ENCODE results near the gene GLYATL2. TPM values are rescaled to one million over a fixed set of nuclear protein-coding genes. Genes with fewer than 3 reads are reported as not detected.

Gene GLYATL2
- total and polyA plus RNA-seq, 9 of the 15 experiments (the other 6 are each of a cell fraction or from before 2014, with no cell fraction given) = not detected

DNA sequence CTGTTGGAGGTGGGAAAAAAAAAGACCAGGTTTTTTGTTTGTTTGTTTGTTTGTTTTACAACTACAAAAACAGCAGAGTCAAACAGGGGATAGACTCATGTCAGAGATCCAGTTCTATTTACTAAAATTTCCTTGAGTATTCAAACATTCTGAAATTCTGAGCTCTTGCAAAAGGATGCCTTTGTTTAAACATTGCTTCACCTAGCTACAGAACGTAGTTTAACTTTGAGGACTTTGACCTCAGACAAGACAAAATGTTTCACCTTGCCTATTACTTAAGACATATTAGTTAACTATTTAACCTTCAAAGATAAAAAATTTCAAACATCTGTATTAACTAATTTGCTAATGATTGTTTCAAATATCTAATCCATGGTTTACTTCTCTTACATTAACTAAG is 36.1 kb upstream of the GLYATL2 start:
- H3K4me3 ChIP-seq = no peak overlapping the region
- DNase-seq (ENCODE audit: extremely low read depth in 1 of 4, low spot score in 3 of 4) (no peak), FAIRE-seq (no peak), ATAC-seq (no peak)
- no peaks in the 10 kb centered on the region for H3K36me3 ChIP-seq (ENCODE audit: control insufficient read depth, insufficient read depth, low read length)
- in situ Hi-C loops (cut with MboI) (no loop called here), intact Hi-C loops (cut with micrococcal nuclease) (no loop called here)
- H3K9me3 ChIP-seq (replicated peaks; ENCODE audit: control insufficient read depth, insufficient read depth, low read depth, low read length) = no peaks in the 10 kb centered on the region
- no peak overlapping the region for H3K27ac ChIP-seq (ENCODE audit: extremely low read depth, low read depth, low read length)
- BruUV-seq (replicated peaks) = no TSS peak
- no peaks in the 10 kb centered on the region for H3K9me1 ChIP-seq (ENCODE audit: control insufficient read depth, insufficient read depth, low read length)
- no peak overlapping the region for H3K4me2 ChIP-seq (ENCODE audit: insufficient read depth, low read length)
- WGBS (ENCODE audit: insufficient coverage, low coverage, missing lambda C conversion rate) = 0% methylated on average over 1 of the region's 1 CpG
- no peaks in the 10 kb centered on the region for H3K4me1 ChIP-seq (replicated peaks in 1 of 2; ENCODE audit: control insufficient read depth in 2 of 2, insufficient read depth in 2 of 2, low read length in 2 of 2)
- H3K27me3 ChIP-seq (ENCODE audit: control insufficient read depth in 2 of 2, insufficient read depth in 2 of 2, low read length in 2 of 2) = no peaks in the 10 kb centered on the region
- POLR2A ChIA-PET = no interaction called here
- TF ChIP-seq ZNF79 (CRISPR knock-in tag; IDR thresholded peaks at IDR 0.05; ENCODE audit: low read depth) (no peak), TRIM24 (IDR thresholded peaks at IDR 0.05) (no peak)
- H2AFZ ChIP-seq (ENCODE audit: low read depth, low read length) = no peak overlapping the region
- H4K20me1 ChIP-seq (replicated peaks; ENCODE audit: control insufficient read depth, insufficient read depth, low read length) = no peaks in the 10 kb centered on the region
- H3K79me2 ChIP-seq (ENCODE audit: control insufficient read depth, insufficient read depth, low read length) = no peaks in the 10 kb centered on the region
- CTCF ChIA-PET (ENCODE audit: low intra/inter-chr PET ratio) = no interaction called here
- H3K9ac ChIP-seq (ENCODE audit: insufficient read depth in 1 of 2, low read depth in 2 of 2, low read length in 2 of 2) = no peak overlapping the region

DNA sequence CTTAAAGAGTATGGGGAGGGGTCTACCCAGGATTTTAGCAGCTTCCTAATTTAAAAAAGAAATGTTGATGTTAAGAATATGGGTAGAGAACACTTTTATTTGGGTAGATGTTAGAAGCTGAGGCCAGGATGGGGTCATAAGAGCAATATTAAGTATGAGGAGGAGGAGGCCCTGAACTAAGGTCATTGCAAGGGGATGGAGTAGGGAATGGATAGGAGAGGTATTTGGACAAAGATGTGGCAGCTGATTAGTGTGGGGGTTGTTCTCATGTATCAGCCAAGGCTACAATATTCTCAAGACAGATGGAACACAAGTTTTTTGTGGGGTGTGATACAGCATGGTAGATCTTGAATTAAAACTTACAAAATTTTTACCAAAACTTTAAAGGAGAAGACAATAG is 35.7 kb upstream of the GLYATL2 start:
- ChIA-PET CTCF (ENCODE audit: low intra/inter-chr PET ratio) (no interaction called here), POLR2A (no interaction called here)
- BruUV-seq (replicated peaks) = no TSS peak
- H3K4me1 ChIP-seq (replicated peaks in 1 of 2; ENCODE audit: control insufficient read depth in 2 of 2, insufficient read depth in 2 of 2, low read length in 2 of 2) = no peaks in the 10 kb centered on the region
- intact Hi-C loops (cut with micrococcal nuclease) (no loop called here), in situ Hi-C loops (cut with MboI) (no loop called here)
- no peaks in the 10 kb centered on the region for H3K9me3 ChIP-seq (replicated peaks; ENCODE audit: control insufficient read depth, insufficient read depth, low read depth, low read length)
- no peaks in the 10 kb centered on the region for H3K9me1 ChIP-seq (ENCODE audit: control insufficient read depth, insufficient read depth, low read length)
- H3K4me2 ChIP-seq (ENCODE audit: insufficient read depth, low read length) = no peak overlapping the region
- DNase-seq (ENCODE audit: extremely low read depth in 1 of 4, low spot score in 3 of 4) (no peak), FAIRE-seq (no peak), ATAC-seq (no peak)
- no peaks in the 10 kb centered on the region for H3K27me3 ChIP-seq (ENCODE audit: control insufficient read depth in 2 of 2, insufficient read depth in 2 of 2, low read length in 2 of 2)
- no peaks in the 10 kb centered on the region for H4K20me1 ChIP-seq (replicated peaks; ENCODE audit: control insufficient read depth, insufficient read depth, low read length)
- H3K36me3 ChIP-seq (ENCODE audit: control insufficient read depth, insufficient read depth, low read length) = no peaks in the 10 kb centered on the region
- no peak overlapping the region for H3K4me3 ChIP-seq
- no peak for TF ChIP-seq NR3C1 (CRISPR knock-in tag; IDR thresholded peaks at IDR 0.05)
- TF ChIP-seq CREBBP (IDR thresholded peaks at IDR 0.05; ENCODE audit: low read depth, low read length) = no peak
- TF ChIP-seq TGIF2 (CRISPR knock-in tag; IDR thresholded peaks at IDR 0.05) = no peak
- no peak for TF ChIP-seq E2F3 (CRISPR knock-in tag; IDR thresholded peaks at IDR 0.05)
- TF ChIP-seq PCBP1 (IDR thresholded peaks at IDR 0.05; ENCODE audit: low read depth, low read length, poor library complexity, severe bottlenecking) = no peak
- TF ChIP-seq, protein P1, sequence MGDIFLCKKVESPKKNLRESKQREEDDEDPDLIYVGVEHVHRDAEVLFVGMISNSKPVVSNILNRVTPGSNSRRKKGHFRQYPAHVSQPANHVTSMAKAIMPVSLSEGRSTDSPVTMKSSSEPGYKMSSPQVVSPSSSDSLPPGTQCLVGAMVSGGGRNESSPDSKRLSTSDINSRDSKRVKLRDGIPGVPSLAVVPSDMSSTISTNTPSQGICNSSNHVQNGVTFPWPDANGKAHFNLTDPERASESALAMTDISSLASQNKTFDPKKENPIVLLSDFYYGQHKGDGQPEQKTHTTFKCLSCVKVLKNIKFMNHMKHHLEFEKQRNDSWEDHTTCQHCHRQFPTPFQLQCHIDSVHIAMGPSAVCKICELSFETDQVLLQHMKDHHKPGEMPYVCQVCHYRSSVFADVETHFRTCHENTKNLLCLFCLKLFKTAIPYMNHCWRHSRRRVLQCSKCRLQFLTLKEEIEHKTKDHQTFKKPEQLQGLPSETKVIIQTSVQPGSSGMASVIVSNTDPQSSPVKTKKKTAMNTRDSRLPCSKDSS (IDR thresholded peaks at IDR 0.05; ENCODE audit: low read depth, partially characterized antibody) = no peak
- TF ChIP-seq, protein P2, sequence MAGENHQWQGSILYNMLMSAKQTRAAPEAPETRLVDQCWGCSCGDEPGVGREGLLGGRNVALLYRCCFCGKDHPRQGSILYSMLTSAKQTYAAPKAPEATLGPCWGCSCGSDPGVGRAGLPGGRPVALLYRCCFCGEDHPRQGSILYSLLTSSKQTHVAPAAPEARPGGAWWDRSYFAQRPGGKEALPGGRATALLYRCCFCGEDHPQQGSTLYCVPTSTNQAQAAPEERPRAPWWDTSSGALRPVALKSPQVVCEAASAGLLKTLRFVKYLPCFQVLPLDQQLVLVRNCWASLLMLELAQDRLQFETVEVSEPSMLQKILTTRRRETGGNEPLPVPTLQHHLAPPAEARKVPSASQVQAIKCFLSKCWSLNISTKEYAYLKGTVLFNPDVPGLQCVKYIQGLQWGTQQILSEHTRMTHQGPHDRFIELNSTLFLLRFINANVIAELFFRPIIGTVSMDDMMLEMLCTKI (IDR thresholded peaks at IDR 0.05; ENCODE audit: partially characterized antibody) = no peak
- no peak for TF ChIP-seq NR2C2 (CRISPR knock-in tag; IDR thresholded peaks at IDR 0.05)
- TF ChIP-seq NR2C2 (tag; IDR thresholded peaks at IDR 0.05) = no peak
- TF ChIP-seq ZNF445 (CRISPR knock-in tag; IDR thresholded peaks at IDR 0.05; ENCODE audit: low read depth) = no peak
- TF ChIP-seq SLC30A9 (CRISPR knock-in tag; IDR thresholded peaks at IDR 0.05) = no peak
- no peak overlapping the region for H3K27ac ChIP-seq (ENCODE audit: extremely low read depth, low read depth, low read length)
- H2AFZ ChIP-seq (ENCODE audit: low read depth, low read length) = no peak overlapping the region
- no peak overlapping the region for H3K9ac ChIP-seq (ENCODE audit: insufficient read depth in 1 of 2, low read depth in 2 of 2, low read length in 2 of 2)
- H3K79me2 ChIP-seq (ENCODE audit: control insufficient read depth, insufficient read depth, low read length) = no peaks in the 10 kb centered on the region

Data from K562 (cell line).